HepG2 (cell line): Measurements from ENCODE around the gene RAD17. TPM values are rescaled to one million over a fixed set of nuclear protein-coding genes. Genes with fewer than 3 reads are reported as not detected.

Experiments
- CCDC6 ChIP-seq: sonication (generic); formaldehyde crosslinking; IDR thresholded peaks from 2 replicates; pipeline ENCODE4 v1.8.1; 2022; ENCODE audit warnings: mild to moderate bottlenecking, missing genetic modification reagents, moderate library complexity
- ELF1 ChIP-seq: sonication (generic); formaldehyde crosslinking; IDR thresholded peaks from 2 replicates; pipeline ENCODE4 v1.4.0; 2020; ENCODE audit warnings: missing genetic modification reagents
- ELK4 ChIP-seq: sonication (generic); formaldehyde crosslinking; IDR thresholded peaks from 2 replicates; pipeline ENCODE4 v1.9.0; 2021; ENCODE audit warnings: missing genetic modification reagents, borderline replicate concordance
- GPBP1L1 ChIP-seq: sonication (generic); formaldehyde crosslinking; IDR thresholded peaks from 2 replicates; pipeline ENCODE4 v1.5.0; 2020; ENCODE audit warnings: mild to moderate bottlenecking, missing genetic modification reagents
- HES4 ChIP-seq: sonication (generic); formaldehyde crosslinking; IDR thresholded peaks from 2 replicates; pipeline ENCODE4 v1.9.0; 2021; ENCODE audit warnings: mild to moderate bottlenecking, missing genetic modification reagents, borderline replicate concordance
- HINFP ChIP-seq: sonication (generic); formaldehyde crosslinking; IDR thresholded peaks from 2 replicates; pipeline ENCODE4 v1.4.0; 2020; ENCODE audit warnings: low read depth, mild to moderate bottlenecking, missing genetic modification reagents
- HNRNPH1 ChIP-seq: fragments of 200-400 bp; formaldehyde crosslinking; optimal IDR thresholded peaks from 2 replicates; pipeline ENCODE3; 2017; ENCODE audit warnings: mild to moderate bottlenecking, low read depth, low read length
- HOXA3 ChIP-seq: sonication (generic); formaldehyde crosslinking; IDR thresholded peaks from 2 replicates; pipeline ENCODE4 v1.5.0; 2020; ENCODE audit warnings: missing genetic modification reagents
- IRF1 ChIP-seq: sonication (generic); formaldehyde crosslinking; IDR thresholded peaks from 2 replicates; pipeline ENCODE4 v1.4.0; 2020; ENCODE audit warnings: low read depth, mild to moderate bottlenecking, missing genetic modification reagents
- IRF2 ChIP-seq: IDR thresholded peaks from 2 replicates; pipeline ENCODE4 v1.6.1; 2018; ENCODE audit warnings: missing genetic modification reagents, missing compliant biosample characterization
- KIAA2018 ChIP-seq: sonication (generic); formaldehyde crosslinking; IDR thresholded peaks from 2 replicates; pipeline ENCODE4 v1.5.0; 2020; ENCODE audit warnings: mild to moderate bottlenecking, missing genetic modification reagents, borderline replicate concordance
- NFIC ChIP-seq: IDR thresholded peaks from 2 replicates; pipeline ENCODE4 v1.6.1; 2012; ENCODE audit warnings: mild to moderate bottlenecking, low read length, inconsistent platforms
- NONO ChIP-seq, 2 experiments: fragments of 450-650 bp in 1 of 2; sonication (generic) in 1 of 2; formaldehyde crosslinking in 1 of 2; IDR thresholded peaks in 1 of 2; conservative IDR thresholded peaks in 1 of 2; 2 replicates each; pipeline versions ENCODE4 v1.6.1 to v1.8.0; 2017 to 2022; ENCODE audit warnings: mild to moderate bottlenecking in 1 of 2, missing genetic modification reagents in 1 of 2, moderate library complexity in 1 of 2
- POLR2G ChIP-seq: fragments of 200-400 bp; formaldehyde crosslinking; IDR thresholded peaks from 2 replicates; pipeline ENCODE4 v1.6.1; 2018; ENCODE audit warnings: mild to moderate bottlenecking, low read depth, low read length, moderate library complexity
- ZNF160 ChIP-seq: sonication (generic); formaldehyde crosslinking; IDR thresholded peaks from 2 replicates; pipeline ENCODE4 v1.8.0; 2022; ENCODE audit warnings: mild to moderate bottlenecking, inconsistent platforms, missing genetic modification reagents
- ZNF430 ChIP-seq: sonication (generic); formaldehyde crosslinking; IDR thresholded peaks from 2 replicates; pipeline ENCODE4 v1.9.0; 2021; ENCODE audit warnings: mild to moderate bottlenecking, missing genetic modification reagents
- polyA plus RNA-seq, 8 experiments: library from polyadenylated mRNA; depleted of rRNA in 3 of 8; stranded (reverse) in 7 of 8; unstranded in 1 of 8; fragments of >200 nt; fragmentation: Illumina TruSeq in 4 of 8; extraction: Trizol in 4 of 8; gene quantifications; 2 replicates each; pipeline versions ENCODE4 v1.2.1 to v1.2.3, GENCODE V29; 2011 to 2016; ENCODE audit warnings: low read depth in 4 of 8, missing spikeins in 1 of 8, mixed read lengths in 1 of 8; ENCODE audit not compliant: insufficient read depth in 1 of 8
- total RNA-seq, 5 experiments: library from RNA; depleted of rRNA; stranded (reverse); fragments of >200 nt; fragmentation: Illumina TruSeq; extraction: Trizol; gene quantifications; 2 replicates each; pipeline ENCODE4 v1.2.3, GENCODE V29; 2016; ENCODE audit warnings: low read depth in 1 of 5

RAD17 gene
- total and polyA plus RNA-seq, 2 of the 13 experiments (the other 11 are each of a cell fraction or from before 2014, with no cell fraction given) = 24.0 to 25.9 TPM

- no peak for TF ChIP-seq KIAA2018 (CRISPR knock-in tag)
- peak; percentile 64; the same call in 1 of the 2 replicates for TF ChIP-seq HOXA3 (CRISPR knock-in tag)
- TF ChIP-seq NFIC = no peak
- TF ChIP-seq IRF2 = peak; percentile 59; the same call in 1 of the 2 replicates
- TF ChIP-seq HES4 = no peak
- TF ChIP-seq ZNF160 (CRISPR knock-in tag) = 0 out of 2 replicates have a peak, but pooled peaks have one; percentile 33
- TF ChIP-seq HINFP (CRISPR knock-in tag) = no peak
- TF ChIP-seq POLR2G = no peak
- no peak for TF ChIP-seq ZNF430
- no peak for TF ChIP-seq NONO (IDR thresholded peaks at IDR 0.05)
- TF ChIP-seq NONO (CRISPR knock-in tag; conservative IDR thresholded peaks at IDR 0.05) = 0 out of 2 replicates have a peak, but pooled peaks have one; percentile 31
- no peak for TF ChIP-seq CCDC6 (CRISPR knock-in tag)
- TF ChIP-seq HNRNPH1 = no peak
- no peak for TF ChIP-seq ELF1 (CRISPR knock-in tag)
- no peak for TF ChIP-seq IRF1 (CRISPR knock-in tag)
- no peak for TF ChIP-seq GPBP1L1 (CRISPR knock-in tag)
- no peak for TF ChIP-seq ELK4 (CRISPR knock-in tag)
Observed at GRCh38 chr5:69334793-69335268, 34.8 kb upstream of the RAD17 start (continued).
